Inflammatory macrophage treated with lipopolysaccharide for 1 hour (primary cell): Measurements from ENCODE around the gene NUDT16L1.
"Not testable (repeated sequence)": the region's sequence is repeated elsewhere in the genome, so short reads cannot be mapped to it uniquely, and the experiment has no call there.

ENCODE experiments used
- DNase-seq, 2 donors: peaks; one replicate each; pipeline ENCODE4 v3.0.0-alpha.2; 2020 to 2022

NUDT16L1 gene

DNA sequence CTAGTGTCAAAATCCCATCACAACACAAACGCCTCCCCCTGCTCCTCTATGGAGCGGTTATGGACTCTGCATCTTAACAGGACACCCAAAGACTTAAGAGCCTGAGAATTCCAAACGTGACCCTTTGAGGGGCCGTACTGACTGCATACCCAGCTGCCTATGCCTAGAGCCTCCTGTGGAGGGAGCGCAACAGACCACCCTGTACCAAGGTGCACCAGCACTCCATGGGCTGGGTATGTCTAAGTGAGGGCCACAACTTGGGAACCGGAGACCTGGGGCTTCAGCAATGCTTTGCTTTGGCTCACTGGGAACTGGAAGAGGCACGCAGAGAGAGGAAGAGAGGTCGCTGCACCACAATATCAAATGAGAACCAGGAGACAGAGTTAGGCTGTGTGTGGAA is 35.3 kb downstream of the NUDT16L1 start:
- DNase-seq, result no peak

DNA sequence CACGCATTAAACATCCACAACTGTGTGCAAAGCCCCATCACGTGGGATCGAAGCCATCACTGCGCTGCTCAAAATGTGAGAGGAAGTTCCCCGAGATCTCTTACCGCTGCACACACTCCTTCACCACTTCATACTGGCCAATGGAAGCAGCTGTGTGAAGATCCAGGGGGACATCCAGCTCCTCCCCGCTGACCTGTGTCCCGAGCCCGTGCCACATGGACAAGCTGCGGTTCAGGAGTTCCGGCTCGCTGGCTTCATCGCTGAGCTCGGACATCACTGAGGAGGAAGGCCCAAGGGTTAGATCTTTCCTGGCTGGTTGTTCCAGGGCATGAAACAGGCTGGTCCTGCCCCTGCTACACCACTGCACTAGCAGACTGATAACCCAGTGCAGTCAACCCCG is 36.5 kb downstream of the NUDT16L1 start:
- no peak for DNase-seq

DNA sequence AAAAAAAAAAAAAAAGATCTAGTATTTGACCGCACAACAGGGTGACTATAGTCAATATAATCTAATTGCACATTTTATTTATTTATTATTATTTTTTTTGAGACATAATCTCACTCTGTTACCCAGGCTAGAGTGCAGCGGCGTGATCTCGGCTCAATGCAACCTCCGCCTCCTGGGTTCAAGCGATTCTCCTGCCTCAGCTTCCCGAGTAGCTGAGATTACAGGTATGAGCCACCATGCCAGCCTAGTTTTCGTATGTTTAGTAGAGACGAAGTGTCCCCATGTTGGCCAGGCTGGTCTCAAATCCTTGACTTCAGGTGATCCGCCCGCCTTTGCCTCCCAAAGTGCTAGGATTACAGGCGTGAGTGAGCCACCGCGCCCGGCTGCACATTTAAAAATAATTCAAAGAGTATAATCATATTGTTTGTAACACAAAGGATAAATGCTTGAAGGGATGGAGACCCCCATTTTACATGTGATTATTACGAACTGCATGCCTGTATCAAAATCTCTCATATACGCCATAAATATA is 39.9 kb downstream of the NUDT16L1 start:
- DNase-seq, result no peak

DNA sequence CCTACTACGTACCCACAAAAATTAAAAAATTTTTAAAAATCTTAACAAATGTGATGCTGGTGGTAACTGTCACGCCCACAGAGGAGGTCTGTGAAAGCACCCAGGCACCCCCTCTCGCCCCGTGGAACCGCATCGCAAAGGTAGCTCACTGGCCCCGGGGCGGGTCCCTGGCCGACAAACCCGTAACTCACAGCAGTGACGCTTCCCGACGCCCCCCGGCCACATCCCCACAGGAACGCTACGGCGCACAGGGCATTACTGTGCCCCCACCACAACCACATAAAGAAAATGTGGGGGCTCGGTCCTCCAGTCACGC is 40.3 kb downstream of the NUDT16L1 start:
- DNase-seq, result no peak

DNA sequence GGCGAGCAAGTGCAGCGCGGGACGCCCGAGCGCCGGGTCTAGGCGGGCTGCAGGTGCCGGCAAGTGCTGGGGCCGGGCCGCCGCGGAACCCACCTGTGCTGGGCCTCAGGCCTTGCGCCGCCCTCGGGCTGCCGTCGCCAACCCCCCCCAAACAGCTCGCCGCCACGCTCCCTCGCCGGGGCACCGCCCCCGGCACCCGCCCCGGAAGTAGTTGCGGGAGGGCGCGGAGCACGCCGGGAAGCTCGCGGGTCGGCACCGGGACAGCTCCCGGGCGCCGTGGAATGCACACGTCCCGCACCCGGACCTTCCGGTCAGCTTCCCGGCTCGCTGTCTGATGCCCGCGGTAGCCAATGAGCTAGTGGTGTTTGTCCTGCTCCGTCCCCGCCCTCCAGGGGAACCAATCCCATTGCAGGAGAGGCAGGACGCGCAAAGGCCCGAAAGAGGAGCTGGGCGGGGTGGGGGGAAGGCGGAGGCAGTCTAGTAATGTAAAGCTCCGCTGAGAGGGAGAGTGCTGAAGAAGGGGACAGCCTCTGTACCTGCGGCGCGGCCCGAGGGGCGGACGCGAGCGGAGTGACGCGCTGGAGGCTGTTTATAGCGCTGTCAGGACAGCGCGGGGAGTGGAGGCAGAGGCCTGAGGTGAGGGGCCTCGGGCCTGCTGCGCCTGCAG is 40.8 kb downstream of the NUDT16L1 start, which contains the start of the genes ANKS3 and DNAAF8:
Gene ANKS3 (minus strand): TSS at position 209 of the 667 bp plus-strand sequence. CDS start 4,122 bp downstream, outside the sequence.
Gene DNAAF8 (plus strand): TSS at position 475 of the 667 bp plus-strand sequence. CDS start 1,978 bp downstream, outside the sequence.
- DNase-seq, result peak; percentile 94 to 96

DNA sequence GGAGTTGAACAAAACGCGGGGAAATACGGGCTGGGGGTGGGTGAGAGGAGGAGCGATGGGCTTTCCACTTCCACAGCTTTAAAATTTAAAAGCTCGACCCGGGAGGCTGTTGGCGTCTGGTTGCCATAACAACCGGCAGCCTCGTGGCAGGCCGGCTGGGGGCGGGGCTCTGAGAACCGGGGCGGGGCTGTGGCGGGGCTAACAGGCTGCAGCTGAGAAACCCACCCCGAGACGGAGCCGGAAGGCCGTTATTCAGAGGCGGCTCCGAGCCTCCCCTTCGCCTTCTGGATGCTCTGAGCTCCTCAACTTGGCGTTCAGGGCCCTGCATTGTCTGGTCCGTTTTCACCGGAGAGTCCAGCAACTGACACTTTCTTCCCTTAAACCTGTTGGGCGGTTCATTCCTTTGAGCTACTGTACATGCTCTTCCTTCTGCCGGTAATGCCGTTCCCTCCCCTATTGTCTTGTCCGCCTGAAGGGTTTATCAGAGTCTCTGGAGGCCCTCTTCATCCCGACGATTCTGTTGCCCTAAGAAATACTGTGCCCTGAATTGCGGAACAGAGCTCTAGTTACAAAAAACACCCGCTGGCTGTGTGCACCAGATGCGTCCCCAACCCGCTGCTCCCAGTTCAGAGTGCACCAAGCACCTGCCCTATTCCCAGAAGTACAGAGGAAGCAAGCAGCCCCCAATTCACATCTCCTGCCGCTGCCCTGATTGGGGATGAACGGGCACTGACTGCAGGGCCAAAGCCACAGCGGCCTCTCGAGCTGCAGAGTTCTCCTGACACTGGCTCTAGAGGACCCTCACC is 41.6 kb downstream of the NUDT16L1 start:
- DNase-seq, result peak; percentile 65 to 81

DNA sequence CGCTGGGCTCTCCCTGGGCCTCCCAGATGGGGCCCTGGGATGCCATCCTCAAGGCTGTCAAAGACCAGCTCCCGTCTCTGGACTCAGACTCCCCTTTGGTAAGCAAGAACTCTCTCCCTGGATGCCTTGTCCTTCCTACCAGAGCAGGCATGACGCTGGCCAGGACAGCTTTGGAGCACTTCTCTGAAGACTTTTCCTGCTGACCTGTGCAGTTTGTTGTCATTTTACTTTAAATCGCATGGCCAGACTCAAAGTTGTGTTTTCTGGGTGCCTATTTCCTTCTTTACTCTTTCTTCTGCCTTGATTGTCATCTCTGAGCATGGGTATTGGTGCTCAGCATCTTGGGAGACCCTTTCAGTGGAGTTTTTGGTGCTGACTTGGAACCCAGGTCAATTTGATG is 43.2 kb downstream of the NUDT16L1 start:
- DNase-seq, result no peak

DNA sequence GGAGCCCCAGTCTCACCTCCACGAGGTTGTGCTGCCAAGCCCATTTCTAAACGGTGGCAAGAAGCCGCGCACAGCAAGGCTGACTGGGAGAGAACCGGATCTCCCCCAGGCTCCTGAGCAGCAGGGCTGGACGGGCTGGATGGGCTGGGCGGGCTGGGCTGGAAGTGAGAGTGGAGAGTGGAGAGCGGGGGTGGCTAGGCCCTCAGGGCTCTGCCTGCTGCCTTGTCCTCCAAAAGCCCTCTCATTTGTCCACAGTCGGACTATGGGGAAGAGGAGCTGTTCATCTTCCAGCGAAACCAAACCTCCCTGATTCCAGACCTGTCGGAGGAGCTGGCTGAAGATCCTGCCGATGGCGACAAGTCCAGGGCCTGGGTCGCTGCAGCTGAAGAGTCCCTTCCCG is 44.2 kb downstream of the NUDT16L1 start:
- DNase-seq, result no peak

DNA sequence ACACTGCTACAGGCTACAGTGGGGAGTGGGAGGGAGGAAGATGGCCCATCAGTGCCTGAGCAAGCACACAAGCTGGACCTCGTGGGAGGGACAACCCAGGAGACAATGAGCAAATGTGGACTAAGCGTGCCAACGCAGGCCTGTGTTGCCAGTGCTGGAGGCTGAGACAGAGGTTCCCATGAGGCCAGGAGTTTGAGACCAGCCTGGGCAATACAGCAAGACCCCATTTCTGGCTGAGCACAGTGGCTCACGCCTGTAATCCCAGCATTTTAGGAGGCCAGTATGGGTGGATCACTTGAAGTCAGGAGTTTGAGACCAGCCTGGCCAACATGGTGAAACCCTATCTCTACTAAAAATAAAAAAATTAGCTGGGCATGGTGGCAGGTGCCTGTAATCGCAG is 45.0 kb downstream of the NUDT16L1 start:
- DNase-seq, result not testable (repeated sequence)

DNA sequence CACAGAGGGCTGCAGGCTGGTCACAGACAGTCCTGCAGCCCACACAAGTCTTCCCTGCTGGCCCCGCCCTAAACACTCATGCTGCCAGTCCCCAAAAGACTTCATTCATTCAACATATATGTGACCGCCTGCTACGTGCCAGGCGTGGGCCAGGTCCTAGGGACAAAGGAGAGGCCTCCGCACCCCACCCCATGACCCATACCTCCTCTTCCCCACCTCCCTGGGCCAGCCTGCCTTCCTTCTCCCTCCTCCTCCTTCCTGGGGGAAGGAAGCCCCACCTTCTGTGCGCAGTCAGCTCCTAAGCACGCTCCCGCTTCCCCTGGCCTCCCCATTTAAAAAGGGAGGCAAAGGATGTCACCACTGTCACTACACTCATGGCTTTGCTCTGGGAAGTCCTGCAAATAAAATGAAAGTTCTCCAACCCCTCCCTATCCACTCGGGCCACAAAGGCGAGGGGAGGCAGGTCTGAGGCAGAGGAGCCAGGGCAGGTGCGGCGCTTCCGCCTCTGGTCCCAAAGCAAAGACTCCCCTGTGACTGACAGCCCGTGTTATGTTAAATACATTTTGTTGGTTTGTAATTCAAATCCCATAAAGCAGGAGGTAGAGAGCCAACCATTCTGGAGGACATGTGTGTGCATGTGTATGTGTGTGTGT is 50.0 kb downstream of the NUDT16L1 start:
- DNase-seq, result no peak

DNA sequence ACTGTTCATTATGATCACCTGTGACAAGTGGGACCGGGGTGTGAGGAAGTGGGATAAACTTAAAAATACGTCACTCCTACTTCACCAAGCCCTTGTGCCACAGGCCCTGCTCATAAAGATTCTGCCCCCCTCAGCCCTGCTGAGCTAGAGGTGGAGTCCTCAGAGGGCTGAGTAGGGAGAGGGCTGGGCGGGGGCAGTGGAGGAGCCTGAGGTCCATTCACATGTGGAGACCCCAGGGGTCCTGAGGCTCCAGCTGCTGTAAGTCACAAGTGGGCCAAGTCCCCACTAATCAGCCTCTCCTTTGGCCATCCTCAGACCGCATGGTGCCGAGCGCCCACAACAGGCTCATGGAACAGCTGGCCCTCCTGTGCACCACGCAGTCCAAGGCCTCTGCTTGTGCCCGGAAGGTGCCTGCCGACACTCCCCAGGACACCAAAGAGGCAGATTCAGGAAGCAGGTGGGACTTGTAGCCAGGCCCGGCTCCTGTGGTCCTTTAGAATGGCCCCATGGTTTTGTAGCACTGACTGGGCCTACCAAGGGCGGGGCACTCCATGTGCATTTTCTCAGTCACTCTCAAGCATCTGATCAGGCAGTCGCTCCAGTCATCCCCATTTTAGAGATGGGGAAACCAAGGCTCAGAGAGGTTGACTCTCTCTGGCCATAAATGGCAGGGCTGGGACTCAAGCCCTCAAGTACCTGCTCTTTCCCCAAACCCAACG is 51.4 kb downstream of the NUDT16L1 start:
- no peak for DNase-seq

DNA sequence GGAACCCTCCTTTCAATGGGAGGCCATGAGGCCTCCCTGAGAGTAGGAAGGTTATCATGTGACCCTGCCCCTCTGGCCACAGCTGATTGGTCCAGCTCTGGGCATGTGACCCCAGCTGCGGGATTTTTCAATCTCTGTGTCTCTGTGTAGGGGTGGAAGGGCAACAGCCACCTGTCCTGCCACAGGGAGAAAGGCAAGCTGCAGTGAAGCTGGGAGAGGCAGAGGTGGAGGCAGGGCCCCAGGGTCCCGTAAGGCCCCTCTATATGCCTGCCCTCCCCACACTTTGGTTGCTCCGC is 51.9 kb downstream of the NUDT16L1 start:
- DNase-seq, result no peak
